ENCODE measurements around the gene YWHAE.

- TF ChIP-seq POLR2A (IDR thresholded peaks at IDR 0.05; ENCODE audit: low read depth, low read length) (no peak; the same call in 1 of the 2 replicates), POLR2AphosphoS5 (IDR thresholded peaks at IDR 0.05; ENCODE audit: low read depth, low read length) (no peak), TAF1 (IDR thresholded peaks at IDR 0.05; ENCODE audit: low read depth, low read length) (no peak)
Measured at GRCh38 chr17:1398931-1399678, 917 bp downstream of the YWHAE start.

All from GM12891 (cell line).